A204.1 (cell line): ENCODE results near the gene ATP11A.

ENCODE experiments used
- FAIRE-seq: peaks from 2 replicates; lab custom pipeline; 2012; peaks lifted over from hg19 to GRCh38; lab: Jason Lieb, UNC

ATP11A gene

DNA sequence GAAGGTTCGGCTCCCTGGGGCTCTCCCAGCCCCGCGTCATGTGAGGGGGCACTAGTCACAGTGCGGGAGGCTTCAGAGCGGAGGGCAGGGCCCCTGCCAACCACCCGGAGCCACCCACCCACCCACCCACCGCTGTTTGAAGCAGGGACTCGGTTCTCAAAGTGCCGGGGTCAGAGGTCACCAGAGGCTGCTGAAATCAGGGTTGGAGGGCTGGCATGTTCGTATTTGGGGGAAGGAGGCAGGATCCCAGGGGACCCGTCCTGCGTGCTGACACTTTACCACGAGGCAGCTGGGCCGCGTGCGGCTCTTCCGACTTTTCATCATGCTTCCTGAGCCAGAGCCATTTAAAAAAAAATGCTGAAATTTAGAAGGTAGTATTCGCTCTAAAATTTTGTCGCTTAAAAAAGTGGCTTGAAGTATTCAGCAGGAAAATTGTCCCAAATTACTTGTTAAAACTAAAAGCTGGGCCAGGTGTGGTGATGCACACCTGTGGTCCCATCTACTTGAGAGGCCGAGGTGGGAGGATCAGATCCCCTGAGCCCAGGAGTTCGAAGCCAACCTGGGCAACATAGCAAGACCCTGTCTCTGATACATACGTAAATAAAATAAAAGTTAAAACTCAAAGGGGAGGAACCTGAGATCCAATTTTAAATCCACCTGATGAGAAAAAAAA, 21.2 kb downstream of the ATP11A start:
- FAIRE-seq = no peak

DNA sequence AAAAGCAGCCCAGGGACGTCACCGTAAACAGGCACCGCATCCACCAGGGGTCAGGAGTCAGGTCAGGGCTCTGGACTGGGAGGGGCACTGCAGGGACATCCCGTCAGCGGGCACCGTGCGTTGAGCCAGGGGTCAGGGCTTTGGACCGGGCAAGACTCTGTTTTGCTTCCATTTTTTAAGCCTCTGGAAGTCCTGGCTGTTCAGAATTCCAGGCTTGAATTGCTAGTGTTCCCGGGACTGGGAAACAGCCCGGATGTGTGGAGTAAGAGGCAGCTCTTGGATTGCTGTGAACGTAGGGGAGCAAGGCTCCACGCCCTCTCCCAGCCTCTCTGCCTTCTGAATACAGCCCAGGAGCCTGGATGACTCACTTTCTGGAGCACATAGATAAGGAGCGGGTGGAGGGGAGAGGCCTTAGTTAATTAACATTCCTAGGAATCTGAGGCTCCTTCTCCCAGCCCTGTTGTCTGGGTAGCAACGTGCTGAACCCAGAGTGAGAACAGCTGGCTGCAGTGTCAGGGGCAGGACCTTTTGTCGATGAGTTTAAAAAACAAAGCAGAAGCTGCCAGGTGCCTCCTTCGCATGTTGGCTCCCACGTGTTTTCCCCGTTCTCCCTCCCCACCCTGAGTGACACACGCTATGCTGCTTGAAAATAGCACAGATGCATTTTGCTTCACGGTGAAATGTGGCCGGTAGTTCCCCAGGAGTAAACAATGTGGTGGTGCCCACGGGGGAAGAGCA, 21.9 kb downstream of the ATP11A start:
- FAIRE-seq = no peak

DNA sequence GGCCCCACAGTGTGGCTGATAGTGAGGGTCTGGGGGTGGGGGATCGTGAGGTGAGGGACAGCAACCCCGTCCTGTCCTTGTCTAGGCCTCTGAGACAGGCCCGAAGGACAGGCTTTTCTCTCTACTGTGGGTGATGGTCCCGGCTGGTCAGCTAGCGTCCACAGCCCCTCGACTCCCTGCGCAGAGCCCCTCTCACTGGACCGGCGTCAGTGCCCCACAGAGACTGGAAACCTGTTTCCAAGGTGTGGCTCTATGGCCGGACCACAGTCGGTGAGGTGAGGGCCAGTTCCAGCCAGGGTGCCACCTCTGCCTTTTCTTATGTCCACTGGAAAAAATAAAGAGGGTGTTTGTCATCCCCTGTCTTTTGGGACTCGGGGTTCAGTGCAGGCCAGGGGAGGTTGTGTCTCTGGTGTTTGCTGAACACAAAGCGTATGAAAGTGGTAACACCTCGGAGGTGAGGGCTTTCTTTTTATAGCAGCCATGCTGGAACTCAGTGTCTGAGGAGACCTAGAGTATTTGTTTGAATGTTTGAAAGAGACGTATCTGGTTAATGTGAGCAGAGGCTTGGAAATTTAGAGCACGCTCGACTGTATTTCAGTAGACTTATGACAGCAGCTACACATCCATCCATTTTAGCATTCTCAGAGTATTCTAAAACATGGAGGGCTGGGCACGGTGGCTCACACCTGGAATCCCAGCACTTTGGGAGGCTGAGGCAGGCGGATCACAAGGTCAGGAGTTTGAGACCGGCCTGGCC, 22.8 kb downstream of the ATP11A start:
- no peak for FAIRE-seq

DNA sequence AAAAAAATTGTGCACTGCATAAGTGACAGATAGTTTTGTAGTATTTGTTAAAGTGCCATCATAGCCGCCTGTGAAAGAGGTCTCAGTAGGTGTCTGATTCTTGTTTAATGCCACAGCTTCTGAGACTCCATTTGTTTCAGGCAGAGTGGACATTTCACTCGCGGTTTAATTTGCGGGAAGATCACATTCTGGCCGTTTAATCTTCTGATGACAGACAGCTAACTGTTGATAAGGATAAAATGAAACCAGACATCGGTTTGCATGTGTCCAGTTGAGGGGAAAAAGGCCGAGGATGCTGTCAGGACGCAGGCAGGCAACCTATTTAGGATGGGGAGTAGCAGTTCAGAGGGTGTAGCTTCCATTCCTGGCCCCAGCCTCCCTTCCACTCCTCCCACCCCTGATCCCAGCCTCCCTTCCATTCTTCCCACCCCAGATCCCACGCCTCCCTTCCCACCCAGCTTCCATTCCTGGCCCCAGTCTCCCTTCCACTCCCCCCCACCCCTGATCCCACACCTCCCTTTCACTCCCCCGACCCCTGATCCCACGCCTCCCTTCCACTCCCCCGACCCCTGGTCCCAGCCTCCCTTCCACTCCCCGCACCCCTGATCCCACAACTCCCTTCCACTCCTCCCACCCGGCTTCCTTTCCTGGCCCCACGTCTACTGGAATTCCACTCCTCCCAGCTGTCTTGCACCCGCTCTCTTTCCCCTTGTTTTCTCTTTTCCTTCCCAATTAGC, 23.8 kb downstream of the ATP11A start:
- no peak for FAIRE-seq

DNA sequence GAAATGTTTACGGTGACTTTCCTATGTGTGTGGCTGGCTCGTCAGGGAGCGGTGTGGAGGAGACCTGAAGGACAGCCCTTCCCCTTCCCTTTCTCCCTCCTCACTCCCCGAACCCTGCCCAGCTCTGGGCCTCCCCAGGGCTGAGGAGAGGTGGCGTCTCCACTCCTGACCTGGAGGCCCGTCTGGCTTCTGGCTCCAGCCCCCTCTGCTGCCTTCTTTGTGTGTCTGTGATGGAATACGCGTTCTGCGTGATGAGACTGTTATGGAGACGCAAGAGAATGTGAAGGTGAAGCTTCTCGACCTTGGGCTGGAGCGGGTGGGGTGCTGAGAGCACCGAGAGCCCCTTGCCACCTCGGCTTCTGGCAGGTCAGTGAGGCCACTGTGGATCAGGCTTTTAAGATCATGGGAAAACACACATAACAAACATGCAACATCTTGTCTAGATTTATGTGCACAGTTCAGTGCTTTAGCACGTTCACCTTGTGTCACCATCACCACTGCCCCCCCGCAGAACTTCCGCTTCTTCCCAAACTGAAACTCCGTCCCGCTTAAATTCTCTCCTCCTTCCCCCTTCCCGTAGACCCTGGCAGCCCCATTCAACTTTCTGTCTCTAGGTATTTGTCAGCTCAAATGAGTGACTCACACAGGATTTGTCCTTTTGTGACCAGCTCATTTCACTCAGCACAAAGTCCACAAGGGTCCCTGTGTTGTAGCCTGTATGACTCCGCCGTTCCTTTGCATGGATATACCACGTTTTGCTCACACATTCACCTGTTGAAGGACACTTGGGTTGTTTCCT, 24.7 kb downstream of the ATP11A start:
- FAIRE-seq = no peak

DNA sequence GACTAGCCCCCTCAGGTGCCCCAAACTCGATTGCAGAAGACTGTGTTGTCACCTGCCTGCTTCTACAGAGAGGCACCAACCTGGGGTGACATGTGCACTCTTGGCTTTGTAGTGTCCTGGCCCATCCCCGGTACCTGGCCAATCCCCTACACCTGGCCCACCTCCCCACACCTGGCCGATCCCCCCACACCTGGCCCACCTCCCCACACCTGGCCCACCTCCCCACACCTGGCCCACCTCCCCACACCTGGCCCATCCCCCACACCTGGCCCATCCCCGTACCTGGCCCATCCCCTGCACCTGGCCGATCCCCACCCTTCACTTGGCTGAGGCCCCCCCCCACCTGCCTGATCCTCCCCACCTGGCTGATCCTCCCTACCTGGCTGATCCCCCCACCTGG, 25.4 kb downstream of the ATP11A start:
- FAIRE-seq = no peak

DNA sequence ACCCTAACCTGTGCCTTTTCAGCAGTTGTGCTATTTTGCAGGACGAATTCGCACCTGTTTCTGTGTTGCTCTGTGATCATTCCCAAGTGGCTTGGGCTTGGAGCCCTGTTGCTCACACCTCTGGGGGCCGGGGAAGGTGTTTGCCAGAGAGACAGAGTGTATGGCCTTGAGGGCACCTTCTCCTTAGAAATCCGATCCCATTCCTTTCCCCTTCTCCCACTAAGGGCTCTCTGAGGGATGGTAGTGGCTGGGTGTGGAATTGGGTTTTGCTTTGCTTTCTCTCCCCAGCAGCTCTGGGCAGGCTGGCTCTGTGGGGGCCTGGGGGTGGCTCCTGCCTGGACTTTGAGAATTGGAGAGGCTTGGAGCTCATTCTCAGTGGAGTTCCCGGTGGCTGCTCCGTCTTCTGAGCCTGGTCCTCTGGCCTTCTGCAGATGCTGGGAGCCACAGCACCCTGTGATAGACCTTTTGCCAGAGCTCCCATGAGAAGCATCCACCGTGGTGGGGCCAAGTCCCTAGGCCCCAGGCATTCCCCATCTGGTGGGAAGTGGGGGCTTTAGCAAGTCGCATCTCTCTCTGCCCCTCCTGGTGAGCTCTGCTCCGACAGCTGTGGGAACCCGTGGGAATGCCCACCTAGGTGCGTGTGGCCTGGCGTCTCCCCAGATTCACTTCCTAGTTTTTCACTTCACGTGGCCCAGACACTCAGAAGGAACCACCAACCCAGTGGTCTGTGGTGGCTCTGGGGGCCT, 26.1 kb downstream of the ATP11A start:
- FAIRE-seq = no peak

DNA sequence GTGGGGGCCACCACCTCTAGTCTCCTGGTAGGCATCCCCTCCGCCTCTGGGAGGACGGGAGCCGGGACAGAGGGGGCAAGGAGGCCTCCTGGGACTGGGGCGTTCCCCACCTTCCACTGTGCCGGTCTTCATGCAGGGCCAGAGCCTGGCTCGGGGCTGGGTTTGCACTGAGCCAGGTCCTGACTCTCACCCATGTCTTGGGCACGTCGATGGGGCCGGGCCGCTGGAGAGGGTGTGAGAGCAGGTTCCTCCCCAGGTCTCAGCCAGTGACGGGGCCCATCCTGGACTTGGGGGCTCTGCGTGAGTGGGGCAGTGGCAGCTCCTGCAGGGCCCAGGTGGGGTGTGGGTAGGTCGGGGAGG, 26.6 kb downstream of the ATP11A start:
- FAIRE-seq = no peak

DNA sequence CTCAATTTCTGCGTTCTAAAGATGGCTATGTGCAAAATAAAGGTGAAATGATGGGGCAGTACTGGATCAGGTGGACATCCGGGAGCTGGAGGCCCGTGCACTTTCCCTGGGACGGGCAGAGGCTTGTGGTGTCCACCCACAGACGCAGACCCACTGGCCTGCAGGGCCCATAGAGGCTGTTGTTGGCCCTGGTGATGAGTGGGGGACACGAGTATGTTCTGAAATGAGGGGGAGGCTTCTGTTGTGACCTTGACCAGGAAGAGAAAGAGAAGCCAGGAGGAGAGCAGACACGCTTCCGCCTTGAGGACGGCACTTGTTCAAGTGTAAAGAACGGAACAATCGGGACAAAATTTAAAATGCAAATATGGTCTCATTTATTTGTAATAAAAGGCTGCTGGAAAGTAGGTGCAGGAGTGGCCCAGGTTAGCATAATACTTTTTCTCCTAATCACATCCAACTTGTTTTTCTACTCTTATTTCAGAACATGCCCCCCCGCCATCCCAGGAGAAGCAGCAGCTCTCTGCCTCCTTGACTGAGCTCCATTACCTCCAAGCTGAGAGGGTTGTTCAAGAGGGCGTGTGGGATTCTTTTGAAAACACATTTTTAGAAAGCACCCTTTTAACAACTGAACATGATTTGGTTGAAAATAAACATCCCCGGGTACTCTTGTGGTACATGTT, 27.1 kb downstream of the ATP11A start:
- FAIRE-seq = no peak

DNA sequence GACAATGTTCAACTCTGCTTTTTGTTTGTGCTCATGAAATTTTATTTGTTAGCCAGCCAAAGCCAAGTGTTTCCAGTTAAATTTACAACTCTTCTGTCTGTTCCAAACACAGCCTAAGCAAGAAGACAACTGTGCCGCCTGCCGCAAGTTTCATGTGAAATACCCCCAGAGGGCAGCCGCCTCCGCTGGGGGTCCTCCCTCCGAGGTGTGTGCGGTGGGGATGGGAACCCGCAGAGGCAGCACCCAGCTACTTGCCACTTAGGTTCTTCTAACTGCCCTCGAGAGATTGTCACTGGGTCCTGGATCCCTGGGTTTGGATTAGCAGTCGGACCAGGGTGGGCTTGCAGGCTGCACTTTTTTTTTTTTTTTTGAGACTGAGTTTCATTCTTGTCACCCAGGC, 28.5 kb downstream of the ATP11A start:
- no peak for FAIRE-seq

DNA sequence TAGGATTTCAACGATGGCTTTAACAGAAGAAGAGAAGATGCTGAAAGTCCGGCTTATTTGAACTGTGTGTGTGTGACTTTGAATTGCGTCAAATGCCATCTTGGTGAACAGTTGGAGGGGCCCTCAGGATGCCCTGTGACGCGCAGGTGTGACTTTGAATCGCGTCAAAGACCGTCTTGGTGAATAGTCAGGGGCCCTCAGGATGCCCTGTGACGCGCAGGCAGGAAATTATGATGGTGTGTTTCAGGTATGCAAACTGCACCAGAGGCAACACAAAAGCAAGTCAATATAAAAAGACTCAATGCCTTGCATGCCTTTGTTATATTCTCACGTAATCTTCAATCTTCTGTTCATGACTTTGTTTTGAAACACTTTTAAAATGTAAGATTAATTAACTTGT, 29.2 kb downstream of the ATP11A start:
- FAIRE-seq = no peak

DNA sequence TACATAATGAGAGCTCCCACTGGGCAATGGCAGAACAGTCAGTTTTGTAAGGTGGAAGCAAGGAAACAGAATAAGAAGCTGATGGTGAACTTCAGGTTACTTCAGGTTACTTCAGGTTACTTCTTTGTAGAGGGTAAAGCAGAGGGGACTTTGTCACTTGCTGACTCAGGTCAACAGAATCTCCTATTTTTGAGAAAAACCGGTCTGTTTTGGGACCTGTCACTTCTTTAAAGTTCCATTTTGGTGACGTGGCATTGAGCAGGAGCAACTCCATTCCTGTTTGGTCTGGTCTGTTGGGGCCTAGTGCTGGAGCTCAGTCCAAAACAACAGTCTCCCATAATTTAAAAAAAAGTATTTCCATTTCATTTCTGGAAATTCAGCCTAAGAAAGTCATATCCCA, 29.7 kb downstream of the ATP11A start:
- no peak for FAIRE-seq

DNA sequence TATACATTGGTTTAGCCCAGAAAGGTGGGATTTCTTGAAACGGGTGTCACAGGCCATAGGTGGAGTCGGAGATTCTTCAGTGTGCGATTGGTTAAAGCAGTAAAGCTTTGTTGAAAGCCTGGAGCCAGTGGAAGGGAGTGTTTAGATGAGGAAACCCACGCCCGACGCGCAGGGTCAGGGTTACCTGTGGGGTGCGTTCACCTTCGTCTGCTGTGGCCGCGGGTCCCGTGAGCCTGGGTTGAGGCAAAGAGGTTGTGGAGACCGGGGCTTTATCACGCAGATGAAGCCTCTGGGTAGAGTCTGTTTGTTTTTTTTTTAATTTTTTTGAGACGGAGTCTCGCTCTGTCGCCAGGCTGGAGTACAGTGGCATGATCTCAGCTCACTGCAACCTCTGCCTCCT, 30.4 kb downstream of the ATP11A start:
- no peak for FAIRE-seq

DNA sequence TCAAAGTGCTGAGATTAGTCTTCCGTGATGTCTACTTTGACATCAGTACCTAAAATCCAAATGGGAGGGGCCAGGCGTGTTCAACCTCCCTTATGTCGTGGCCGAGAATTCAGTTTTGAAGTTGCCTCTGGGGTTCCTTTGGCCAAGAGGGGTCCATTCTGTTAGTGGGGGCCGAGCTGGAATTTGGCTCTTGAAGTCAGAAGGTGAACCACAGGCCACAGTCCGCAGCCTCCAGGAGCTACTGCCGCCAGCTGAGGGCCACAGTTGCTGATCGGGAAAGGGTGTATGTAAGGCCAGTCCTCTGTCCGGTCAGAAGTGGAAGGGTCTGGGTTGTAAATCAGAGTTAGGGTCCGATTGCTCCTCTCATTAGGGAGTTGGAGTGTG, 31.0 kb downstream of the ATP11A start:
- FAIRE-seq = no peak

DNA sequence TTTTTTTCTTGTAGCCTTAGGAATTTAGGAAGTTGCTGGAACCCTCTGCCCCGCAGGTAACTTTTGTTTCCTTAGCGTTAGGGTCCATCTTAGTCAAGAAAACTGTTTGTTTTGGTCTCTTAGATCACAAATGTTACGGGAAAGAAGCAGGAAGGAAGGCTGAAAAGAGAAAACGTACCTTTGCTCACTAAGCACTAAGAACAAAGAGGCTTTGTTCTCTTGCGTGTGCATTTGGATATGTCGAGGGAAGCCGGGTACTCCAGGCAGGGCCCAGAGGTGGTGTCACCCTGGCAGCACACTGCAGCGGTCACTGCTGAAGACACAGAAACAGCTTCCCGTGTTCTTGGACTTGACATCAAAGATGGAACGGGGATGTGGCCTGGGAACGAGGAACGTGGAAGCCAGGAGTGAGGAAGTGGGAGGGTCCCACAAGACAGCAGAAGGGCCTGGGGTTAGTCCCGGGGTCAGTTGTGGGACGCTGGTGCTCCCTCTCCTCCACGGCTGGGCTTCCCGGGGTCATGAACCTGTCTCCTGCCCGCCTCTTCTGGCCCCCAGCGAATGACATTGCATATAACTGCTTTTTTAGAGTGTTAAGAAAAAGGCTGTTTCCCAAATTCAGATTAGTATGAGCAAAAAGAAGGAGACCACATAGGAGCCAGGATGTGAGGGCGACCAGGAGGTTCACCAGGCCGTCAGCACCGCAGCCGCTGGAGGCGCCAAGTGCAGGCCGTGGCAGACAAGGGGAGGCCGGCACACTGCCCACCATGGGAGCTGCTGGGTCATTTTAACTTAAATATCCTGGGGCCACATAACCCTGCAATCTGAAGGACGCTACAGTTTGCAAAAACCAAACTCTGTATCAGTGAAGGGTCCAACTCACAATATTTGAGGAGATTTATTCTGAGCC, 31.6 kb downstream of the ATP11A start:
- no peak for FAIRE-seq

DNA sequence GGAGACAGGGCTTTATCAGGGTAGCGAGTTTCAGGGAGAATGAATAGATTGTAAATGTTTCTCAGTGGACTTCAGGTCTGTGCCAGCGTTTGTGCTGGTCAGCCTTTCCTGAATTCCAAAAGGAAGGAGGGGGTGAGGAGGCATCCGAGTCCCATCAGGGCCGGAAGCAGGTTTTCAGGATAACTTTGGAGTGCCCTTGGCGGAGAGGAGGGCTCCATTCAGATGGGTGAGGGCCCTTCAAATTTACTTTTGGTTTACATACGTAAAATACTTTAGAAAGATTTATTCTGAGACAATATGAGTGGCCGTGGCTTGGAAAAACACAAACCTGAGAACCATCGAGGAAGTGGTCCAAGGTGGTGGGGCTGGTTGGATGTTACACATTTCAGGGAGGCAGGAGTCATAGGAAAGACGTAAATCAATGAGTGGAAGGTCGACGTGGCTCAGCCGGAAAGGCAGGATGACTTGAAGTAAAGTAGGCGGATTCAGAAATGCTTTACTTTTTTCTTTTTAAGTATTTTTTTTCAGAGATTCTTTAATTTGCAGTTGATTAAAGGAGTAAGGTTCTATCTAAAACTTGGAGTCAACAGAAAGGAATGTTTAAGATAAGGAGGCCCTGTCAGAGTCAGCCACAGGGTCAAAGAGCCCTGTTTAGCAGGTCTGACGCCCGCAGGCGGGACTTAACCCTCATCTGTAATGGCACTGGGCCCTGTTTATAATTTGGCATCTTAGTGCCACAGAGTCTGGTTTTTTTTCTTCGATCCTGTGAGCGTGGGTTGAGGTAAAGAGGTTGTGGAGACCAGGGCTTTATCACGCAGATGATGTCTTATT, 32.8 kb downstream of the ATP11A start:
- peak; percentile 97 for FAIRE-seq

DNA sequence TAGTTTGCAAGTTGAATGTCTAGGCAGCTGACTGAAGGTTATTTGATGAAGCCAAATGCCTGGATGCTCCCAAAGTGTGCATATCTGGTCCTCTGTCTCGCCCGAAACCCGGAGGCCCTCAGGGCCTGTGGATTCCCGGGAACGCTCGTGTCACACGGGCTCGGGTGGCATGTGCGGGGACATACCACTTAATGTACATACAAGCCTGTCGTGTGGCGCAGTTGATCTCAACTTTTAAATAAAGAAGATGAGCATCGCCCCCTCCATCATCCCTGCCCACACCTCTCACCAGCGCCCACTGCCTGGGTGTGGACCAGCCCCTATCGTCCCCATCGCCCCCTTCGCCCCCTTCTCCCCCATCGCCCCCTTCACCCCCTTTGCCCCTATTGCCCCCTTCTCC, 33.9 kb downstream of the ATP11A start:
- no peak for FAIRE-seq

DNA sequence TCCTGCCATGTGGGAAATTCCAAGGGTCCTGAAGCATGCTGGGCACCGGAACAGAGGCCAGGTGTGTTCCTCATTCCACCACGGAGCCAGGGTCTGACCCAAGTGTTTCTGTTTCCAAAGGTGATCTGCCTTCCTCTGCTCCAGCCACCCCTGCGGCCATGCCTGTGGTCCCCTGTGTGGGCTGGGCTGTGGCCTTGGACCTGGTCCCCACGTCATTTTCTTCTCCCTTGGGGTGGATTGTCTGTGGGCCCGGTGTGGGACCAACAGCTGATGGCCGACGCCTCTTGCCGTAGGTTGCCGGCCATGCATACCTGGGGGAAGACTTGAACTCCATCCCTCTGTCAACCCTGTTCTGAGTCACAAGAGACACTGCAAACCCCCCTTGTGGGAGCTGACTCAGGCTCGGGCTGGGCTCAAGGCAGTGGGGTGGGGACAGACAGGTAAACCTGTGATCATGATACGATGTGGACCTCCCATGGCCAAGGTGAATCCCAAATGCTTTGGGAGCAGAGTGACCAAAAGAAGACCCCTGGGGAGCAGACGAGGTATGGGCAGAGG, 35.0 kb downstream of the ATP11A start:
- FAIRE-seq = no peak
